IMR-90 (cell line): ENCODE results near the gene FBN3. TPM values are rescaled to one million over a fixed set of nuclear protein-coding genes. Genes with fewer than 3 reads are reported as not detected.

ENCODE experiments used
- ATAC-seq: fragments of 200-7000 bp; cut with Tn5 transposase; 2 replicates; pipeline ENCODE4 v1.9.1; 2020; ENCODE audit warnings: low read depth, mild to moderate bottlenecking, moderate library complexity
- BruUV-seq: library from RNA; stranded (reverse); fragments of 400-500 nt; replicated peaks from 2 replicates; lab custom pipeline; 2021; lab: Mats Ljungman, UMichigan
- CTCF ChIA-PET: fragments of 300-600 bp; formaldehyde crosslinking; extraction: SDS; loops from one replicate; lab custom pipeline; 2021; ENCODE audit warnings: antibody characterized with exemption; lab: Yijun Ruan, JAX
- POLR2A ChIA-PET: fragments of 300-600 bp; sonication (Branson Sonifier 250); formaldehyde crosslinking; loops from one replicate; lab custom pipeline; 2022; ENCODE audit warnings: antibody characterized with exemption; ENCODE audit not compliant: unreplicated experiment; lab: Charles Lee
- DNase-seq: peaks from one replicate; pipeline ENCODE4 v3.0.0; 2013
- H2AFZ ChIP-seq: replicated peaks from 2 replicates; pipeline ENCODE3; 2013; ENCODE audit warnings: low read length, mild to moderate bottlenecking; ENCODE audit not compliant: poor library complexity
- H2AK5ac ChIP-seq: 2 replicates; pipeline ENCODE4 v1.6.1; 2013; ENCODE audit warnings: low read depth, low read length, inconsistent platforms
- H2AK9ac ChIP-seq: replicated peaks from 2 replicates; pipeline ENCODE3; 2013; ENCODE audit warnings: mild to moderate bottlenecking, low read depth, low read length, moderate library complexity; ENCODE audit not compliant: poor library complexity
- H2BK120ac ChIP-seq: 2 replicates; pipeline ENCODE4 v1.6.1; 2013; ENCODE audit warnings: low read depth, low read length, inconsistent platforms
- H2BK15ac ChIP-seq: 3 replicates; pipeline ENCODE4 v1.6.1; 2013; ENCODE audit warnings: low read depth, low read length, inconsistent platforms
- H2BK20ac ChIP-seq: 2 replicates; pipeline ENCODE4 v1.6.1; 2013; ENCODE audit warnings: low read depth, mild to moderate bottlenecking, inconsistent platforms, low read length, moderate library complexity
- H2BK5ac ChIP-seq: 2 replicates; pipeline ENCODE4 v1.6.1; 2013; ENCODE audit warnings: mild to moderate bottlenecking, low read depth, low read length, inconsistent platforms; ENCODE audit not compliant: poor library complexity, severe bottlenecking
- H3K14ac ChIP-seq: replicated peaks from 2 replicates; pipeline ENCODE4 v1.6.1; 2013; ENCODE audit warnings: low read depth, low read length, inconsistent platforms
- H3K18ac ChIP-seq: 2 replicates; pipeline ENCODE4 v1.6.1; 2013; ENCODE audit warnings: low read depth, low read length, control low read depth
- H3K23ac ChIP-seq: 2 replicates; pipeline ENCODE4 v1.6.1; 2013; ENCODE audit warnings: low read depth, low read length, inconsistent platforms
- H3K27ac ChIP-seq: 2 replicates; pipeline ENCODE4 v1.5.1; 2013; ENCODE audit warnings: mild to moderate bottlenecking, control low read depth, low read length; ENCODE audit not compliant: insufficient read depth
- H3K27me3 ChIP-seq: 2 replicates; pipeline ENCODE4 v1.6.1; 2013; ENCODE audit warnings: low read length; ENCODE audit not compliant: control insufficient read depth, insufficient read depth
- H3K36me3 ChIP-seq: 2 replicates; pipeline ENCODE4 v1.6.1; 2013; ENCODE audit warnings: low read length, mixed read lengths; ENCODE audit not compliant: control insufficient read depth, insufficient read depth
- H3K4ac ChIP-seq: 2 replicates; pipeline ENCODE4 v1.6.1; 2013; ENCODE audit warnings: low read depth, low read length, inconsistent platforms
- H3K4me1 ChIP-seq: 2 replicates; pipeline ENCODE4 v1.6.1; 2013; ENCODE audit warnings: low read length, mixed read lengths; ENCODE audit not compliant: control insufficient read depth, insufficient read depth
- H3K4me2 ChIP-seq: 2 replicates; pipeline ENCODE4 v1.6.1; 2013; ENCODE audit warnings: low read depth, mild to moderate bottlenecking, control low read depth, low read length, moderate library complexity
- H3K4me3 ChIP-seq: 2 replicates; pipeline ENCODE4 v1.5.1; 2013; ENCODE audit warnings: low read depth, mild to moderate bottlenecking, control low read depth, low read length, moderate library complexity; ENCODE audit not compliant: insufficient read depth
- H3K56ac ChIP-seq: 2 replicates; pipeline ENCODE4 v1.6.1; 2013; ENCODE audit warnings: low read length, inconsistent platforms; ENCODE audit not compliant: insufficient read depth; ENCODE audit errors: extremely low read depth
- H3K79me1 ChIP-seq, 2 experiments: 2 replicates each; pipeline ENCODE4 v1.6.1; 2013; ENCODE audit warnings: low read length in 2 of 2, inconsistent platforms in 1 of 2, low read depth in 1 of 2
- H3K9ac ChIP-seq: 2 replicates; pipeline ENCODE4 v1.6.1; 2013; ENCODE audit warnings: low read depth, low read length, control low read depth
- H3K9me1 ChIP-seq: 2 replicates; pipeline ENCODE4 v1.6.1; 2013; ENCODE audit warnings: low read length, inconsistent platforms; ENCODE audit not compliant: insufficient read depth
- H3K9me3 ChIP-seq: 2 replicates; pipeline ENCODE4 v1.6.1; 2013; ENCODE audit warnings: low read length; ENCODE audit not compliant: control insufficient read depth, insufficient read depth
- H4K20me1 ChIP-seq: 2 replicates; pipeline ENCODE4 v1.6.1; 2013; ENCODE audit warnings: low read length, inconsistent platforms; ENCODE audit not compliant: insufficient read depth
- H4K5ac ChIP-seq: 2 replicates; pipeline ENCODE4 v1.6.1; 2013; ENCODE audit warnings: mild to moderate bottlenecking, low read depth, low read length, control low read depth
- H4K8ac ChIP-seq, 2 experiments: 2 replicates each; pipeline ENCODE4 v1.6.1; 2013; ENCODE audit warnings: low read depth in 2 of 2, low read length in 2 of 2, control low read depth in 1 of 2, inconsistent platforms in 1 of 2
- H4K91ac ChIP-seq: 2 replicates; pipeline ENCODE4 v1.6.1; 2013; ENCODE audit warnings: low read depth, low read length, inconsistent platforms; ENCODE audit not compliant: insufficient read depth
- CEBPB ChIP-seq: IDR thresholded peaks from 2 replicates; pipeline ENCODE4 v1.6.1; 2012; ENCODE audit warnings: low read depth, low read length, improper control_type of control experiment
- MAZ ChIP-seq: IDR thresholded peaks from 2 replicates; pipeline ENCODE4 v1.6.1; 2012; ENCODE audit warnings: low read depth, mild to moderate bottlenecking, low read length, improper control_type of control experiment, moderate library complexity, borderline replicate concordance
- RCOR1 ChIP-seq: IDR thresholded peaks from 2 replicates; pipeline ENCODE4 v1.6.1; 2012; ENCODE audit warnings: mild to moderate bottlenecking, low read length, improper control_type of control experiment; ENCODE audit not compliant: insufficient replicate concordance
- WGBS, 2 experiments: methylation state at CpG; one replicate each; pipeline versions ENCODE4 v1.1.5 to v1.1.7; 2013; ENCODE audit warnings: missing lambda C conversion rate in 2 of 2; ENCODE audit not compliant: insufficient read length in 1 of 2; ENCODE audit errors: extremely low coverage in 2 of 2; 5-methylcytosine and 5-hydroxymethylcytosine counted together
- dilution Hi-C: fragments of 300-500 bp; cut with HindIII; formaldehyde crosslinking; loops from one replicate; pipeline ENCODE4 v1.14.3; 2018; ENCODE audit warnings: low sequenced_read_pairs; ENCODE audit not compliant: unreplicated experiment
- in situ Hi-C: fragments of 300-500 bp; cut with MboI; formaldehyde crosslinking; loops from 3 replicates; pipeline ENCODE4 v1.14.3; 2019; ENCODE audit warnings: low sequenced_read_pairs, inconsistent platforms, mixed read lengths
- intact Hi-C: fragments of 100-400 bp; cut with micrococcal nuclease; formaldehyde crosslinking; loops from 2 replicates; pipeline ENCODE4 v1.10.0; 2022
- polyA plus RNA-seq, 3 experiments: library from polyadenylated mRNA; depleted of rRNA; stranded (reverse); fragments of >200 nt; gene quantifications; 2 replicates each; pipeline ENCODE4 v1.2.3, GENCODE V29; 2012; ENCODE audit warnings: low replicate concordance in 1 of 3
- total RNA-seq: library from RNA; depleted of rRNA; stranded (reverse); fragments of >200 nt; gene quantifications from 2 replicates; pipeline ENCODE4 v1.2.3, GENCODE V29; 2012

The FBN3 gene
- total and polyA plus RNA-seq, 2 of the 4 experiments (the other 2 are of a cell fraction), result not detected

DNA sequence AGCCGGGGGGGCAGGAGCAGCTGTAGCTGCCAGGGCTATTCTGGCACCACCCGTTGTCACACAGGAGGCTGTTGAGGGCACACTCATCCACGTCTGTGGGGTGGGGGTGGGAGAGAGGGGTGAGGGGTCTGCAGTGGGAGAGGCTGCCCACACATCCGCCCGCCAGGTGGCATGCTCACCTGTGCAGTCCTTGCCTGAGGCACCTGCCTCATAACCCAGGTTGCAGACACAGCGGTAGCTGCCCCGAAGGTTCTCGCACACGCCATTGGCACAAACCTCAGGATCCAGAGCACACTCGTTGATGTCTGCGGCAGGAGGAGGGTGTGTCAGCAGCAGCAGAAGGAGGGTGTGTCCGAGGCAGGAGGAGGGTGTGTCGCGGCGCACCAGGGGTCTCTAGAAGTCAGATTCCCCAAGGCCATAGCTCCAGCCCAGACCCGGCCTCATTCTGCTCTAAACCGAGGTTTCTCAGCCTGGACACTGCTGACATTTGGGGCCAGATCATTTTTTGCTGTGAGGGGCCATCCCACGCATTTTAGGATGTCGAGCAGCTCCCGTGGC is 20.3 kb downstream of the FBN3 start:
- in situ Hi-C loops (no loop called here), dilution Hi-C loops (no loop called here), intact Hi-C loops (no loop called here)
- Histone ChIP-seq H3K9ac (no peak overlapping the region), H2AK5ac (no peak overlapping the region), H3K36me3 (no peaks in the 10 kb centered on the region), H2BK120ac (no peak overlapping the region), H3K56ac (no peak overlapping the region), H3K79me1 (no peaks in the 10 kb centered on the region), H3K18ac (no peak overlapping the region), H2BK15ac (no peak overlapping the region), H3K27ac (no peak overlapping the region), H3K9me3 (no peaks in the 10 kb centered on the region), H4K91ac (no peak overlapping the region), H4K8ac (no peak overlapping the region), H3K23ac (no peak overlapping the region), H4K20me1 (no peaks in the 10 kb centered on the region), H3K14ac (no peak overlapping the region), H2AK9ac (no peak overlapping the region), H2BK20ac (no peak overlapping the region), H2BK5ac (no peak overlapping the region), H3K4ac (no peak overlapping the region), H3K4me3 (no peak overlapping the region), H3K4me1 (no peaks in the 10 kb centered on the region), H3K27me3 (peaks cover 8% of the 10 kb centered on the region; the same call in 1 of the 2 replicates), H2AFZ (no peak overlapping the region), H3K4me2 (no peak overlapping the region), H3K9me1 (no peaks in the 10 kb centered on the region), H4K5ac (no peak overlapping the region)
- ChIA-PET POLR2A (no interaction called here), CTCF (no interaction called here)
- no TSS peak for BruUV-seq
- DNase-seq (no peak), ATAC-seq (no peak)
- no peak for TF ChIP-seq CEBPB
- TF ChIP-seq MAZ, result no peak
- no peak for TF ChIP-seq RCOR1
- 81% methylated on average over 13 of the region's 20 CpGs; no CpG with 5 or more reads in 1 of the 2 experiments for WGBS, 2 experiments
